Liver (tissue), 9 donors: ENCODE results near the gene GREB1L. TPM values are rescaled to one million over a fixed set of nuclear protein-coding genes. Genes with fewer than 3 reads are reported as not detected.

Experiments
- DNase-seq: peaks from one replicate; pipeline ENCODE4 v3.0.0-alpha.2; 2017; ENCODE audit warnings: low spot score
- H3K27ac ChIP-seq, 2 donors: one replicate each; pipeline ENCODE4 v1.7.0; 2013; ENCODE audit warnings: inconsistent platforms in 2 of 2, low read length in 2 of 2, control low read depth in 1 of 2, low read depth in 1 of 2, mild to moderate bottlenecking in 1 of 2
- H3K27me3 ChIP-seq, 4 donors: one replicate each; pipeline versions ENCODE4 v1.6.1 to v1.7.0; 2013; ENCODE audit warnings: low read length in 3 of 4, inconsistent platforms in 1 of 4, mild to moderate bottlenecking in 1 of 4, moderate library complexity in 1 of 4; ENCODE audit not compliant: control insufficient read depth in 4 of 4, insufficient read depth in 4 of 4
- H3K36me3 ChIP-seq, 4 donors: one replicate each; pipeline versions ENCODE4 v1.6.1 to v1.7.0; 2013; ENCODE audit warnings: low read length in 3 of 4, mild to moderate bottlenecking in 3 of 4, low read depth in 1 of 4, moderate library complexity in 1 of 4; ENCODE audit not compliant: control insufficient read depth in 4 of 4, insufficient read depth in 3 of 4
- H3K4me1 ChIP-seq, 4 donors: one replicate each; pipeline versions ENCODE4 v1.6.1 to v1.7.0; 2013; ENCODE audit warnings: low read length in 3 of 4, mild to moderate bottlenecking in 3 of 4, moderate library complexity in 1 of 4; ENCODE audit not compliant: control insufficient read depth in 4 of 4, insufficient read depth in 4 of 4
- H3K4me3 ChIP-seq, 3 donors: one replicate each; pipeline versions ENCODE4 v1.6.1 to v1.7.0; 2013; ENCODE audit warnings: low read length in 3 of 3, control low read depth in 1 of 3, low read depth in 1 of 3, mild to moderate bottlenecking in 1 of 3
- H3K9ac ChIP-seq, 2 donors: one replicate each; pipeline ENCODE4 v1.7.0; 2013; ENCODE audit warnings: low read length in 2 of 2, mild to moderate bottlenecking in 2 of 2, moderate library complexity in 2 of 2, control low read depth in 1 of 2, low read depth in 1 of 2
- H3K9me3 ChIP-seq, 4 donors: one replicate each; pipeline versions ENCODE4 v1.6.1 to v1.7.0; 2013; ENCODE audit warnings: low read length in 3 of 4; ENCODE audit not compliant: control insufficient read depth in 4 of 4
- EGR1 ChIP-seq, 2 donors: IDR thresholded peaks; 2 replicates each; pipeline ENCODE4 v1.6.1; 2016 to 2018; ENCODE audit warnings: antibody characterized with exemption in 2 of 2, low read depth in 2 of 2
- FOXA1 ChIP-seq: IDR thresholded peaks from 2 replicates; pipeline ENCODE4 v1.6.1; 2016; ENCODE audit warnings: antibody characterized with exemption
- FOXA2 ChIP-seq: IDR thresholded peaks from 2 replicates; pipeline ENCODE4 v1.6.1; 2016; ENCODE audit warnings: antibody characterized with exemption
- GABPA ChIP-seq, 2 donors: IDR thresholded peaks in 1 of 2; conservative IDR thresholded peaks in 1 of 2; 2 replicates each; pipeline ENCODE4 v1.6.1; 2016; ENCODE audit warnings: antibody characterized with exemption in 2 of 2, mild to moderate bottlenecking in 1 of 2, moderate library complexity in 1 of 2
- HNF4A ChIP-seq, 2 donors: conservative IDR thresholded peaks; 2 replicates each; pipeline ENCODE4 v1.6.1; 2016; ENCODE audit warnings: antibody characterized with exemption in 2 of 2, mild to moderate bottlenecking in 2 of 2
- HNF4G ChIP-seq: IDR thresholded peaks from 2 replicates; pipeline ENCODE4 v1.6.1; 2016; ENCODE audit warnings: antibody characterized with exemption
- JUND ChIP-seq, 2 donors: IDR thresholded peaks; 2 replicates each; pipeline ENCODE4 v1.6.1; 2016; ENCODE audit warnings: antibody characterized with exemption in 2 of 2
- NR2F2 ChIP-seq: IDR thresholded peaks from 2 replicates; pipeline ENCODE4 v1.6.1; 2016; ENCODE audit warnings: antibody characterized with exemption
- RAD21 ChIP-seq, 2 donors: IDR thresholded peaks; 2 replicates each; pipeline ENCODE4 v1.6.1; 2016; ENCODE audit warnings: antibody characterized with exemption in 2 of 2, mild to moderate bottlenecking in 2 of 2
- TAF1 ChIP-seq: conservative IDR thresholded peaks from 2 replicates; pipeline ENCODE4 v1.6.1; 2016; ENCODE audit warnings: antibody characterized with exemption, mild to moderate bottlenecking
- YY1 ChIP-seq: IDR thresholded peaks from 2 replicates; pipeline ENCODE4 v1.6.1; 2016; ENCODE audit warnings: antibody characterized with exemption, mild to moderate bottlenecking
- WGBS: extraction: QIAGEN DNeasy Blood & Tissue Kit; methylation state at CpG from one replicate; pipeline ENCODE4 v1.1.7; 2013; 5-methylcytosine and 5-hydroxymethylcytosine counted together
- polyA plus RNA-seq, 2 donors: library from polyadenylated mRNA; stranded (reverse) in 1 of 2; unstranded in 1 of 2; fragments of 200-250 nt in 1 of 2; fragments of >200 nt in 1 of 2; fragmentation: Nextera tagmentation in 1 of 2; extraction: Ambion mirVana in 1 of 2; gene quantifications; one replicate each; pipeline versions ENCODE4 v1.2.1 to v1.2.3, GENCODE V29; 2013 to 2015
- total RNA-seq, 2 donors: library from RNA; depleted of rRNA; stranded (reverse); fragments of >200 nt; gene quantifications; one replicate each; pipeline ENCODE4 v1.2.3, GENCODE V29; 2014
- TF ChIP-seq, protein P1 (sequence below): IDR thresholded peaks from 2 replicates; pipeline ENCODE4 v1.6.1; 2016; ENCODE audit warnings: antibody characterized with exemption
- TF ChIP-seq, protein P2 (sequence below): fragments of 150-350 bp; IDR thresholded peaks from 2 replicates; pipeline ENCODE4 v1.5.1; 2017; ENCODE audit warnings: improper control_type of control experiment, low read depth, low read length; ENCODE audit not compliant: missing input control
- TF ChIP-seq, protein P3 (sequence below): IDR thresholded peaks from 2 replicates; pipeline ENCODE4 v1.6.1; 2016; ENCODE audit warnings: antibody characterized with exemption
- TF ChIP-seq, protein P4 (sequence below): IDR thresholded peaks from 2 replicates; pipeline ENCODE4 v1.6.1; 2016; ENCODE audit warnings: antibody characterized with exemption, mild to moderate bottlenecking
- TF ChIP-seq, protein P5 (sequence below): IDR thresholded peaks from 2 replicates; pipeline ENCODE4 v1.6.1; 2016; ENCODE audit warnings: antibody characterized with exemption
- donor health status: healthy.
- donor health status: healthy.
- donor health status: healthy.
- donor health status: healthy.
- donor health status: healthy.

The GREB1L gene
- total and polyA plus RNA-seq, 4 donors: 1.2 to 13.1 (median 3.0) TPM

DNA sequence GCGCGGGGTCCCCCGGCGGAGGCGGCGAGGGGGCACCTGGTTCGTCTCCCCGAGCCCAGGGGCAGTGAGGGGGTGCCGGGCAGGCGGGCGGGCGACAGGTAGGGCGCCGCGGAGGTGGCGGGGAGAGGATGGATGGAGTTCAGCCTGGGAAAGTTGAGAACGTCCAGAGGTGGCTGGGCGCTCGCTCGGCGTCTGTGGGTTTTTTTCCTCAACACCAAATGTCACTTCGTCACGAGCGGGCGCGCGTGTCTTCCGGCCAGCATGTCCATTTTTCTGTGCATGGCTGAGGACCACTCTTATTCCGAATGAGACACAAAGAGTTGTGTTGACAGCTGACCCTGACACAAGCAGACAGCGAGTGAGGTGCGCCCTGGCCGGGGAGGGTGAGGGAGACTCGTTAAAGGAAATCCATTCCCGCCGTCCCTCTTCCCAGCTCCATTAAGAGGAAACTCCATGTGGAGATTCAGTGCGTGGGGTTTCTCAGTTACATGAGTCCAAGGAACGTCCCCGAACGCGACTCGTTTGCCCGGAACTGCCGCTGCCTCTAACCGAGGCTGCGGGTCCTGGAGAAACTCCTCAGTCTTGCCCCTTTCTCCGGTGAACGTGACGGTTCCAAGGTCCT, 859 bp downstream of the GREB1L start:
- H3K27ac ChIP-seq: peak overlapping the region; percentile 88 to 92

DNA sequence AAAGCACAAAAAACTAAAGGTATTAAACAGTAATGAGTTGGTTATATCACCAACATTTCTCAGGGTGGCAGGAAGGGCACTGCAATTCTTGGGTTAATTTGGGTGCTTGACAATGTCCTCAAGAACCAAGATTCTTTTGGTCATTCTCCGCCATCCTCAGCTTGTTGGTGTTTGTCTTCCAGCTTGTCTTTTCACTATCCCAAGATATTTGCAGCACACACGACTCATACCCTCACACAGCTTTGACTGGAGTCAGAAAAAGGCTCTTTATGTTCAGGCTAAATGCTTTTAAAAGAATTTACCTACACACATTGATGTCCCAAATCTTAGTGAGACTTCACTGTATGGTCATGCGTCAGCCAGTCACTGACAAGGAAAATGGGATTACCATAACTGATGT, 12.5 kb downstream of the GREB1L start:
- Histone ChIP-seq H3K9ac (no peak overlapping the region), H3K36me3 (no peaks in the 10 kb centered on the region), H3K27me3 (no peaks in the 10 kb centered on the region), H3K4me1 (no peaks in the 10 kb centered on the region), H3K9me3 (no peaks in the 10 kb centered on the region), H3K4me3 (no peak overlapping the region), H3K27ac (no peak overlapping the region)
- WGBS: 92% methylated on average over 3 of the region's 3 CpGs
- DNase-seq: no peak
- TF ChIP-seq FOXA2: no peak
- TF ChIP-seq, protein P1, sequence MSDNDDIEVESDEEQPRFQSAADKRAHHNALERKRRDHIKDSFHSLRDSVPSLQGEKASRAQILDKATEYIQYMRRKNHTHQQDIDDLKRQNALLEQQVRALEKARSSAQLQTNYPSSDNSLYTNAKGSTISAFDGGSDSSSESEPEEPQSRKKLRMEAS: no peak
- TF ChIP-seq, protein P2, sequence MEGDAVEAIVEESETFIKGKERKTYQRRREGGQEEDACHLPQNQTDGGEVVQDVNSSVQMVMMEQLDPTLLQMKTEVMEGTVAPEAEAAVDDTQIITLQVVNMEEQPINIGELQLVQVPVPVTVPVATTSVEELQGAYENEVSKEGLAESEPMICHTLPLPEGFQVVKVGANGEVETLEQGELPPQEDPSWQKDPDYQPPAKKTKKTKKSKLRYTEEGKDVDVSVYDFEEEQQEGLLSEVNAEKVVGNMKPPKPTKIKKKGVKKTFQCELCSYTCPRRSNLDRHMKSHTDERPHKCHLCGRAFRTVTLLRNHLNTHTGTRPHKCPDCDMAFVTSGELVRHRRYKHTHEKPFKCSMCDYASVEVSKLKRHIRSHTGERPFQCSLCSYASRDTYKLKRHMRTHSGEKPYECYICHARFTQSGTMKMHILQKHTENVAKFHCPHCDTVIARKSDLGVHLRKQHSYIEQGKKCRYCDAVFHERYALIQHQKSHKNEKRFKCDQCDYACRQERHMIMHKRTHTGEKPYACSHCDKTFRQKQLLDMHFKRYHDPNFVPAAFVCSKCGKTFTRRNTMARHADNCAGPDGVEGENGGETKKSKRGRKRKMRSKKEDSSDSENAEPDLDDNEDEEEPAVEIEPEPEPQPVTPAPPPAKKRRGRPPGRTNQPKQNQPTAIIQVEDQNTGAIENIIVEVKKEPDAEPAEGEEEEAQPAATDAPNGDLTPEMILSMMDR: no peak
- TF ChIP-seq, protein P3, sequence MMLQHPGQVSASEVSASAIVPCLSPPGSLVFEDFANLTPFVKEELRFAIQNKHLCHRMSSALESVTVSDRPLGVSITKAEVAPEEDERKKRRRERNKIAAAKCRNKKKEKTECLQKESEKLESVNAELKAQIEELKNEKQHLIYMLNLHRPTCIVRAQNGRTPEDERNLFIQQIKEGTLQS: no peak
- TF ChIP-seq HNF4A (conservative IDR thresholded peaks at IDR 0.05): no peak
- TF ChIP-seq FOXA1: no peak
- TF ChIP-seq, protein P4, sequence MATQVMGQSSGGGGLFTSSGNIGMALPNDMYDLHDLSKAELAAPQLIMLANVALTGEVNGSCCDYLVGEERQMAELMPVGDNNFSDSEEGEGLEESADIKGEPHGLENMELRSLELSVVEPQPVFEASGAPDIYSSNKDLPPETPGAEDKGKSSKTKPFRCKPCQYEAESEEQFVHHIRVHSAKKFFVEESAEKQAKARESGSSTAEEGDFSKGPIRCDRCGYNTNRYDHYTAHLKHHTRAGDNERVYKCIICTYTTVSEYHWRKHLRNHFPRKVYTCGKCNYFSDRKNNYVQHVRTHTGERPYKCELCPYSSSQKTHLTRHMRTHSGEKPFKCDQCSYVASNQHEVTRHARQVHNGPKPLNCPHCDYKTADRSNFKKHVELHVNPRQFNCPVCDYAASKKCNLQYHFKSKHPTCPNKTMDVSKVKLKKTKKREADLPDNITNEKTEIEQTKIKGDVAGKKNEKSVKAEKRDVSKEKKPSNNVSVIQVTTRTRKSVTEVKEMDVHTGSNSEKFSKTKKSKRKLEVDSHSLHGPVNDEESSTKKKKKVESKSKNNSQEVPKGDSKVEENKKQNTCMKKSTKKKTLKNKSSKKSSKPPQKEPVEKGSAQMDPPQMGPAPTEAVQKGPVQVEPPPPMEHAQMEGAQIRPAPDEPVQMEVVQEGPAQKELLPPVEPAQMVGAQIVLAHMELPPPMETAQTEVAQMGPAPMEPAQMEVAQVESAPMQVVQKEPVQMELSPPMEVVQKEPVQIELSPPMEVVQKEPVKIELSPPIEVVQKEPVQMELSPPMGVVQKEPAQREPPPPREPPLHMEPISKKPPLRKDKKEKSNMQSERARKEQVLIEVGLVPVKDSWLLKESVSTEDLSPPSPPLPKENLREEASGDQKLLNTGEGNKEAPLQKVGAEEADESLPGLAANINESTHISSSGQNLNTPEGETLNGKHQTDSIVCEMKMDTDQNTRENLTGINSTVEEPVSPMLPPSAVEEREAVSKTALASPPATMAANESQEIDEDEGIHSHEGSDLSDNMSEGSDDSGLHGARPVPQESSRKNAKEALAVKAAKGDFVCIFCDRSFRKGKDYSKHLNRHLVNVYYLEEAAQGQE: no peak
- TF ChIP-seq, protein P5, sequence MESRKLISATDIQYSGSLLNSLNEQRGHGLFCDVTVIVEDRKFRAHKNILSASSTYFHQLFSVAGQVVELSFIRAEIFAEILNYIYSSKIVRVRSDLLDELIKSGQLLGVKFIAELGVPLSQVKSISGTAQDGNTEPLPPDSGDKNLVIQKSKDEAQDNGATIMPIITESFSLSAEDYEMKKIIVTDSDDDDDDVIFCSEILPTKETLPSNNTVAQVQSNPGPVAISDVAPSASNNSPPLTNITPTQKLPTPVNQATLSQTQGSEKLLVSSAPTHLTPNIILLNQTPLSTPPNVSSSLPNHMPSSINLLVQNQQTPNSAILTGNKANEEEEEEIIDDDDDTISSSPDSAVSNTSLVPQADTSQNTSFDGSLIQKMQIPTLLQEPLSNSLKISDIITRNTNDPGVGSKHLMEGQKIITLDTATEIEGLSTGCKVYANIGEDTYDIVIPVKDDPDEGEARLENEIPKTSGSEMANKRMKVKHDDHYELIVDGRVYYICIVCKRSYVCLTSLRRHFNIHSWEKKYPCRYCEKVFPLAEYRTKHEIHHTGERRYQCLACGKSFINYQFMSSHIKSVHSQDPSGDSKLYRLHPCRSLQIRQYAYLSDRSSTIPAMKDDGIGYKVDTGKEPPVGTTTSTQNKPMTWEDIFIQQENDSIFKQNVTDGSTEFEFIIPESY: no peak
- no peak for TF ChIP-seq TAF1
- TF ChIP-seq NR2F2: no peak
- TF ChIP-seq EGR1 (IDR thresholded peaks at IDR 0.05; ENCODE audit: low read depth in 2 of 2): no peak
- TF ChIP-seq RAD21 (IDR thresholded peaks at IDR 0.05): no peak
- no peak for TF ChIP-seq GABPA (IDR thresholded peaks at IDR 0.05 in 1 of 2, conservative IDR thresholded peaks at IDR 0.05 in 1 of 2)
- TF ChIP-seq JUND (IDR thresholded peaks at IDR 0.05): no peak
- no peak for TF ChIP-seq HNF4G
- TF ChIP-seq YY1: no peak

More for the DNA sequence above, 859 bp downstream of the GREB1L start:
- no peaks in the 10 kb centered on the region for H3K36me3 ChIP-seq
- peak; percentile 39 for DNase-seq
- peak overlapping the region; percentile 67 to 82 (median 69) for H3K4me3 ChIP-seq
- 2% methylated on average over 48 of the region's 48 CpGs for WGBS
- H3K4me1 ChIP-seq: peaks cover 4 to 15% (median 6%) of the 10 kb centered on the region in 4 donors
- peak overlapping the region; percentile 21 to 53 for H3K9ac ChIP-seq
- no peaks in the 10 kb centered on the region for H3K27me3 ChIP-seq
- no peaks in the 10 kb centered on the region for H3K9me3 ChIP-seq
- TF ChIP-seq, protein P5: no peak
- TF ChIP-seq YY1: peak; percentile 11
